Measurements from ENCODE around the gene IL25.

The IL25 gene

GRCh38 chr14:23327947-23328744 is 44.5 kb upstream of the IL25 start:
- peak; percentile 52 for DNase-seq
- TF ChIP-seq CTCF (IDR thresholded peaks at IDR 0.05; ENCODE audit: low read length) = peak; percentile 59
- TF ChIP-seq EZH2 (optimal IDR thresholded peaks at IDR 0.05; ENCODE audit: low read depth, low read length) = no peak
- H2AFZ ChIP-seq (ENCODE audit: low read length) = no peak overlapping the region
- peaks cover 5% of the 10 kb centered on the region for H3K79me2 ChIP-seq (ENCODE audit: low read length)
- H3K9me3 ChIP-seq (replicated peaks; ENCODE audit: insufficient read depth, low read length) = no peaks in the 10 kb centered on the region
- no peak overlapping the region for H3K9ac ChIP-seq (ENCODE audit: low read length)
- no peak overlapping the region for H3K4me2 ChIP-seq (ENCODE audit: low read depth, low read length)
- no peaks in the 10 kb centered on the region for H3F3A ChIP-seq (ENCODE audit: insufficient read depth, low read length)
- no peak overlapping the region for H3K4me3 ChIP-seq (ENCODE audit: low read length)
- no peaks in the 10 kb centered on the region for H3K36me3 ChIP-seq (replicated peaks; ENCODE audit: insufficient read depth, low read length)
- no peaks in the 10 kb centered on the region for H3K9me2 ChIP-seq (replicated peaks; ENCODE audit: insufficient read depth, low read length)
- H3K4me1 ChIP-seq (ENCODE audit: low read length) = peaks cover 4% of the 10 kb centered on the region; the same call in 1 of the 2 replicates
- H3K27me3 ChIP-seq (replicated peaks; ENCODE audit: insufficient read depth, low read length) = no peaks in the 10 kb centered on the region
- no peaks in the 10 kb centered on the region for H4K20me1 ChIP-seq (ENCODE audit: insufficient read depth, low read length)
- H3K27ac ChIP-seq (ENCODE audit: low read length) = no peak overlapping the region

GRCh38 chr14:23335623-23336022 is 37.0 kb upstream of the IL25 start:
- no peak overlapping the region for H3K4me2 ChIP-seq (ENCODE audit: low read depth, low read length)
- H3K27me3 ChIP-seq (replicated peaks; ENCODE audit: insufficient read depth, low read length) = no peaks in the 10 kb centered on the region
- TF ChIP-seq EZH2phosphoT487 (IDR thresholded peaks at IDR 0.05; ENCODE audit: low read length) (no peak), EZH2 (optimal IDR thresholded peaks at IDR 0.05; ENCODE audit: low read depth, low read length) (no peak), CTCF (IDR thresholded peaks at IDR 0.05; ENCODE audit: low read length) (no peak)

GRCh38 chr14:23339506-23340268 is 32.9 kb upstream of the IL25 start:
- TF ChIP-seq EZH2phosphoT487 (IDR thresholded peaks at IDR 0.05; ENCODE audit: low read length) = no peak
- TF ChIP-seq EZH2 (optimal IDR thresholded peaks at IDR 0.05; ENCODE audit: low read depth, low read length) = no peak
- no peak for TF ChIP-seq CTCF (IDR thresholded peaks at IDR 0.05; ENCODE audit: low read length)
- no peak for DNase-seq
- Histone ChIP-seq H3K4me3 (ENCODE audit: low read length) (no peak overlapping the region), H3K27ac (ENCODE audit: low read length) (no peak overlapping the region), H4K20me1 (ENCODE audit: insufficient read depth, low read length) (no peaks in the 10 kb centered on the region), H3K9me2 (replicated peaks; ENCODE audit: insufficient read depth, low read length) (no peaks in the 10 kb centered on the region), H3K9ac (ENCODE audit: low read length) (no peak overlapping the region), H3F3A (ENCODE audit: insufficient read depth, low read length) (no peaks in the 10 kb centered on the region), H2AFZ (ENCODE audit: low read length) (no peak overlapping the region), H3K79me2 (ENCODE audit: low read length) (no peaks in the 10 kb centered on the region), H3K9me3 (replicated peaks; ENCODE audit: insufficient read depth, low read length) (no peaks in the 10 kb centered on the region), H3K4me2 (ENCODE audit: low read depth, low read length) (no peak overlapping the region), H3K4me1 (ENCODE audit: low read length) (no peaks in the 10 kb centered on the region), H3K36me3 (replicated peaks; ENCODE audit: insufficient read depth, low read length) (no peaks in the 10 kb centered on the region), H3K27me3 (replicated peaks; ENCODE audit: insufficient read depth, low read length) (no peaks in the 10 kb centered on the region)

More at GRCh38 chr14:23335623-23336022, 37.0 kb upstream of the IL25 start:
- no peak overlapping the region for H3K9ac ChIP-seq (ENCODE audit: low read length)
- H3K36me3 ChIP-seq (replicated peaks; ENCODE audit: insufficient read depth, low read length) = no peaks in the 10 kb centered on the region
- no peaks in the 10 kb centered on the region for H3K9me2 ChIP-seq (replicated peaks; ENCODE audit: insufficient read depth, low read length)
- H2AFZ ChIP-seq (ENCODE audit: low read length) = no peak overlapping the region
- no peaks in the 10 kb centered on the region for H4K20me1 ChIP-seq (ENCODE audit: insufficient read depth, low read length)
- H3F3A ChIP-seq (ENCODE audit: insufficient read depth, low read length) = no peaks in the 10 kb centered on the region
- no peaks in the 10 kb centered on the region for H3K4me1 ChIP-seq (ENCODE audit: low read length)
- no peak overlapping the region for H3K4me3 ChIP-seq (ENCODE audit: low read length)
- no peaks in the 10 kb centered on the region for H3K9me3 ChIP-seq (replicated peaks; ENCODE audit: insufficient read depth, low read length)
- no peak overlapping the region for H3K27ac ChIP-seq (ENCODE audit: low read length)
- no peaks in the 10 kb centered on the region for H3K79me2 ChIP-seq (ENCODE audit: low read length)
- DNase-seq = no peak

Measured in MM.1S (cell line).